Dermis microvascular lymphatic vessel endothelial cell (primary cell): ENCODE data around the gene HIRA. TPM values are rescaled to one million over a fixed set of nuclear protein-coding genes. Genes with fewer than 3 reads are reported as not detected.
"Not testable (repeated sequence)": the region's sequence is repeated elsewhere in the genome, so short reads cannot be mapped to it uniquely, and the experiment has no call there.

Experiments used
- DNase-seq, 2 donors: peaks; one replicate each; pipeline versions ENCODE4 v3.0.0 to v3.0.0-alpha.2; 2010; ENCODE audit warnings: low read depth in 2 of 2
- total RNA-seq: library from RNA; depleted of rRNA; stranded (reverse); fragments of >200 nt; gene quantifications from 2 replicates; pipeline ENCODE4 v1.2.1, GENCODE V29; 2014

HIRA gene
- total RNA-seq, 1 donor from 2014 or later: 14.8 TPM

GRCh38 chr22:19330865-19331418 lies 100.6 kb downstream of the HIRA start:
- no peak for DNase-seq

GRCh38 chr22:19330205-19330604 lies 101.3 kb downstream of the HIRA start:
- DNase-seq: not testable (repeated sequence)

GRCh38 chr22:19329454-19329853 lies 102.1 kb downstream of the HIRA start:
- no peak for DNase-seq

GRCh38 chr22:19325296-19325948 lies 106.1 kb downstream of the HIRA start:
- no peak for DNase-seq

- DNase-seq: not testable (repeated sequence)
Measured at GRCh38 chr22:19323420-19323819, 108.1 kb downstream of the HIRA start.

GRCh38 chr22:19321757-19322156 lies 109.8 kb downstream of the HIRA start:
- no peak for DNase-seq

- DNase-seq: not testable (repeated sequence)
Measured at GRCh38 chr22:19320136-19320535, 111.4 kb downstream of the HIRA start.

GRCh38 chr22:19319281-19319680 lies 112.3 kb downstream of the HIRA start:
- DNase-seq: no peak

- no peak for DNase-seq
Measured at GRCh38 chr22:19317865-19318264, 113.7 kb downstream of the HIRA start.

GRCh38 chr22:19307872-19308271 lies 123.7 kb downstream of the HIRA start:
- DNase-seq: no peak

GRCh38 chr22:19306535-19306934 lies 125.0 kb downstream of the HIRA start:
- not testable (repeated sequence) for DNase-seq

- DNase-seq: no peak
Measured at GRCh38 chr22:19304547-19304946, 127.0 kb downstream of the HIRA start.

- no peak for DNase-seq
Measured at GRCh38 chr22:19303785-19304184, 127.7 kb downstream of the HIRA start.

GRCh38 chr22:19295733-19296132 lies 135.8 kb downstream of the HIRA start:
- DNase-seq: no peak

- no peak for DNase-seq
Measured at GRCh38 chr22:19292458-19293230, 138.9 kb downstream of the HIRA start.

GRCh38 chr22:19291580-19292457 lies 139.7 kb downstream of the HIRA start, which contains the start of gene CLTCL1:
Gene CLTCL1, minus strand, starts transcription at chr22:19291719. Its CDS starts 78 bp downstream, at chr22:19291641.
- peak; percentile 36 to 85 for DNase-seq

- DNase-seq: peak in 1 of 2 donors; percentile 36
Measured at GRCh38 chr22:19291218-19291579, 140.3 kb downstream of the HIRA start.

- DNase-seq: peak in 1 of 2 donors; percentile 10
Measured at GRCh38 chr22:19290400-19291217, 140.9 kb downstream of the HIRA start.

- no peak for DNase-seq
Measured at GRCh38 chr22:19289475-19290161, 141.9 kb downstream of the HIRA start.

GRCh38 chr22:19287889-19288288 lies 143.6 kb downstream of the HIRA start:
- no peak for DNase-seq
